ENCODE data around the gene ISCU.

DNA sequence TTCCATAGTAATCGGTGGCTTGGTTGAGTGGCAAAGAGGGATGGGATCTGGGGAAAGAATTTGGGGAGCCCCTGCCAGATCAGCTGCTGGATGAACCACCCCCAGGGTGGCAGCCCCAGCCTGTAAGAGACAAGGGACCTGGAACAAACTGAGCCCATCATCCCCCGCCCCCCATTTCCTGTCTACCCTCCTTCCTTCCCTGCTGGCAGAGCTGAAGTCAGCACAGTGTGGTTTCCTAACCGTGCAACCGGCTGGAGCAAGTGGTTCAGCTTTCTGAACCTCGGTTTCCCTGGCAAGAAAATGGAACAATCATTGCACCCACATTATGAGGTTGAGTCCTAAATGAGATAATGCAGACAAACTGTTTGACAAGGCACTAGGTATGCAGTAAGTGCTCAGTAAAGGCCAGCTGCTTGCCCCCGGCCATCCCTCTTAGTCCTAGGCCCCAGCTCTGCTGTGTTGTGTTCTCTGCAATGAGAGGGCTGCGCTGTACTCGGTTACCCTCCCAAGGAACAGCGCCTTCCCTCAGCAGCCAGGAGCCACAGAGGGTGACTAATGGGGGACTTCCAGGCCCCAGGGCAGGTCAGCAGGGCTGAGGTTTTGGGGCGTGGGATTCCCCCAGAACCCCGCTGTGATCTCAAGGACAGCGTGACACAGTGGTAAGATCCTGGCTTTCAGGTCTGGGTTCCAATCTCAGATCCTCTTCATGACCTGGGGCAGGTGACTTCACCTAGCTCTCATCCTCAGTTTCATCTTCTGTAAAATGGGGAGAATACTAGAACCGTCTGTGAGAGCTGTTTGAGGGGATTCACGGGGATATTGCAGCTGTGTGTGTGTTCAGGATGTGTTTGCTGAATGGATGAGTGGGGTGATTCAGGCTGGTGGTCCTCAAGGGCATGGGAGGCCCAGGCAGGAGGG is 54.8 kb downstream of the ISCU start:
- TF ChIP-seq EZH2 (IDR thresholded peaks at IDR 0.05) (no peak), POLR2AphosphoS5 (IDR thresholded peaks at IDR 0.05; ENCODE audit: borderline replicate concordance, low read depth, low read length) (0 out of 2 replicates have a peak, but pooled peaks have one; percentile 19)

Data from SK-N-MC (cell line).